GM23248 (cell line): ENCODE measurements around the gene IGF2BP3.

ENCODE experiments used
- EZH2 ChIP-seq: fragments of 200-600 bp; sonication (generic); IDR thresholded peaks from 2 replicates; pipeline ENCODE4 v1.6.1; 2018; ENCODE audit warnings: antibody characterized with exemption, mild to moderate bottlenecking; ENCODE audit not compliant: insufficient read depth, poor library complexity, severe bottlenecking
- EZH2phosphoT487 ChIP-seq: fragments of 200-600 bp; sonication (generic); IDR thresholded peaks from 2 replicates; pipeline ENCODE4 v1.6.1; 2018; ENCODE audit warnings: antibody characterized with exemption, moderate library complexity, mild to moderate bottlenecking, low read depth; ENCODE audit not compliant: insufficient read depth

DNA sequence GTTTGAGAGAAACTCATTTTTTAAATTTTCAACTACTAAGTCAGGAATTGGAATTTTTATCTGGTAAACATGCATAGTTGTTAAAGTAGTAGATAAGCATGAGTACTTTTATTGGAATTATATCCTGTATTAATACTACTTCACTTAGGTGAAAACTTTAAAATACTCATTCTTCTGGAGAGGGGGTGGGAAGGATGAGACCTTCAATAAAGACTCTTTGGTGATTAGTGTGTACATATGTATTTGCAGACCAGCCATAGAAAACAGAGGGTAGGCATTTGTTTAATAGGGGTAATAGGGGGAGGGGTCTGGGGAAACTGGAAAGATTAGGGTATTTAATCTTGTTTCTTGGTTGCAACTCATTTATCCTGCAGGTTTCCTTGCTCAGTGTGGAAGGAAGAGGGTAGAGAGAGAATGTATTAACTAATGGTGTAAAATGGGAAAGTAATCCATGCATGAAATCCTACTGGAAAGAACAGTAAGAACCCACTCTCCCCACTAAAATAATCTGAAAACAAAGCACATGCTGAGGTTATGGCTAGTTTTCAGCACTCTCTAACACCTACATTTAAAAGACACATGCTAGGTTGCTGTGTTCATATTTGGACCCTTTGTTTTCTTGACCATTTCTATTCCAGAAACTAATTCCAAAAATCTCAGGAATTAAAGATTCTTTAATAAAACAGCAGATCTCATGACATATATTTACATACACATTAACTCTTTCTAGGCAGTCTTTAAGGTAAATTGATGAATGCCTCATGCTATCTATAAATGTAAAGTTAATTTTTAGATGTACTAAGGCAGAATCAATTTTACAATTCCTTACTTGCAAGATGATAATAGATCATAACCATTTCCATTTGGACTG is 6.2 kb upstream of the IGF2BP3 start:
- TF ChIP-seq EZH2 = peak; percentile 26
- TF ChIP-seq EZH2phosphoT487 = no peak
